Thymus (tissue), 11 donors: ENCODE measurements around the gene RAD52. TPM values are rescaled to one million over a fixed set of nuclear protein-coding genes. Genes with fewer than 3 reads are reported as not detected.

Source experiments
- DNase-seq, 9 donors: peaks; one replicate each; pipeline ENCODE4 v3.0.0-alpha.2; 2013; ENCODE audit warnings: low spot score in 9 of 9, low read depth in 6 of 9, missing footprints in 1 of 9
- H3K27ac ChIP-seq, 2 donors: one replicate each; pipeline ENCODE4 v1.5.1; 2013; ENCODE audit warnings: control low read depth in 1 of 2, low read depth in 1 of 2, low read length in 1 of 2, mild to moderate bottlenecking in 1 of 2, moderate library complexity in 1 of 2
- H3K27me3 ChIP-seq, 2 donors: one replicate each; pipeline ENCODE4 v1.5.1; 2013; ENCODE audit warnings: low read length in 1 of 2; ENCODE audit not compliant: control insufficient read depth in 2 of 2, insufficient read depth in 1 of 2
- H3K36me3 ChIP-seq, 2 donors: one replicate each; pipeline ENCODE4 v1.5.1; 2013; ENCODE audit warnings: low read length in 1 of 2, mild to moderate bottlenecking in 1 of 2, moderate library complexity in 1 of 2; ENCODE audit not compliant: control insufficient read depth in 2 of 2, insufficient read depth in 2 of 2
- H3K4me1 ChIP-seq, 2 donors: one replicate each; pipeline ENCODE4 v1.5.1; 2013; ENCODE audit warnings: low read length in 2 of 2; ENCODE audit not compliant: control insufficient read depth in 2 of 2, insufficient read depth in 2 of 2
- H3K4me3 ChIP-seq, 2 donors: one replicate each; pipeline ENCODE4 v1.5.1; 2013; ENCODE audit warnings: low read length in 2 of 2, control low read depth in 1 of 2, mild to moderate bottlenecking in 1 of 2
- H3K9me3 ChIP-seq, 2 donors: one replicate each; pipeline ENCODE4 v1.5.1; 2013; ENCODE audit warnings: low read length in 1 of 2, mild to moderate bottlenecking in 1 of 2; ENCODE audit not compliant: control insufficient read depth in 2 of 2, insufficient read depth in 1 of 2
- WGBS: extraction: QIAGEN DNeasy Blood & Tissue Kit; methylation state at CpG from one replicate; pipeline ENCODE4 v1.1.7; 2013; 5-methylcytosine and 5-hydroxymethylcytosine counted together
- polyA plus RNA-seq: library from polyadenylated mRNA; stranded (reverse); fragments of 200-250 nt; gene quantifications from one replicate; pipeline ENCODE4 v1.2.3, GENCODE V29; 2013
- total RNA-seq: library from RNA; stranded (reverse); fragments of 120-200 nt; gene quantifications from one replicate; pipeline ENCODE4 v1.2.4, GENCODE V29; 2013
- donor health status: healthy.

RAD52 gene
- total and polyA plus RNA-seq, 2 donors: 10.3 to 13.3 TPM

GRCh38 chr12:971991-972390 lies 22.5 kb upstream of the RAD52 start:
- Histone ChIP-seq H3K27ac (no peak overlapping the region), H3K27me3 (no peaks in the 10 kb centered on the region), H3K4me3 (no peak overlapping the region), H3K4me1 (no peaks in the 10 kb centered on the region), H3K36me3 (peaks cover 0 to 3% of the 10 kb centered on the region in 2 donors), H3K9me3 (no peaks in the 10 kb centered on the region)
- DNase-seq: no peak
- 96% methylated on average over 4 of the region's 4 CpGs for WGBS

GRCh38 chr12:969821-970220 lies 20.3 kb upstream of the RAD52 start:
- no peak for DNase-seq
- no peaks in the 10 kb centered on the region for H3K4me1 ChIP-seq
- H3K27me3 ChIP-seq: no peaks in the 10 kb centered on the region
- 98% methylated on average over 8 of the region's 8 CpGs for WGBS
- no peaks in the 10 kb centered on the region for H3K9me3 ChIP-seq
- no peak overlapping the region for H3K27ac ChIP-seq
- H3K36me3 ChIP-seq: no peaks in the 10 kb centered on the region
- H3K4me3 ChIP-seq: no peak overlapping the region

- Histone ChIP-seq H3K4me3 (no peak overlapping the region), H3K27me3 (no peaks in the 10 kb centered on the region), H3K4me1 (no peaks in the 10 kb centered on the region), H3K27ac (no peak overlapping the region), H3K9me3 (no peaks in the 10 kb centered on the region), H3K36me3 (no peaks in the 10 kb centered on the region)
- 96% methylated on average over 4 of the region's 4 CpGs for WGBS
- DNase-seq: no peak
These were observed 19.1 kb upstream of the RAD52 start for GRCh38 chr12:968545-968944.

- 86% methylated on average over 9 of the region's 9 CpGs for WGBS
- DNase-seq: no peak
- no peak overlapping the region for H3K4me3 ChIP-seq
These were observed 18.1 kb upstream of the RAD52 start for GRCh38 chr12:967641-968040.

GRCh38 chr12:966724-967123 lies 17.2 kb upstream of the RAD52 start:
- no peaks in the 10 kb centered on the region for H3K9me3 ChIP-seq
- 95% methylated on average over 6 of the region's 6 CpGs for WGBS
- no peaks in the 10 kb centered on the region for H3K4me1 ChIP-seq

More at GRCh38 chr12:967641-968040, 18.1 kb upstream of the RAD52 start:
- no peaks in the 10 kb centered on the region for H3K9me3 ChIP-seq
- no peak overlapping the region for H3K27ac ChIP-seq
- H3K36me3 ChIP-seq: no peaks in the 10 kb centered on the region
- no peaks in the 10 kb centered on the region for H3K27me3 ChIP-seq
- no peaks in the 10 kb centered on the region for H3K4me1 ChIP-seq

GRCh38 chr12:958588-959123 lies 9.2 kb upstream of the RAD52 start:
- no peaks in the 10 kb centered on the region for H3K9me3 ChIP-seq
- DNase-seq: no peak
- H3K4me1 ChIP-seq: no peaks in the 10 kb centered on the region
- H3K36me3 ChIP-seq: no peaks in the 10 kb centered on the region
- no peaks in the 10 kb centered on the region for H3K27me3 ChIP-seq
- no peak overlapping the region for H3K4me3 ChIP-seq
- H3K27ac ChIP-seq: no peak overlapping the region
- WGBS: 82% methylated on average over 8 of the region's 8 CpGs

More at GRCh38 chr12:966724-967123, 17.2 kb upstream of the RAD52 start:
- Histone ChIP-seq H3K27ac (no peak overlapping the region), H3K4me3 (no peak overlapping the region), H3K27me3 (no peaks in the 10 kb centered on the region), H3K36me3 (no peaks in the 10 kb centered on the region)
- no peak for DNase-seq

GRCh38 chr12:955939-956338 lies 6.4 kb upstream of the RAD52 start:
- DNase-seq: no peak
- no peaks in the 10 kb centered on the region for H3K4me1 ChIP-seq
- 98% methylated on average over 6 of the region's 6 CpGs for WGBS
- H3K36me3 ChIP-seq: no peaks in the 10 kb centered on the region
- no peaks in the 10 kb centered on the region for H3K9me3 ChIP-seq
- no peak overlapping the region for H3K27ac ChIP-seq
- H3K4me3 ChIP-seq: no peak overlapping the region
- no peaks in the 10 kb centered on the region for H3K27me3 ChIP-seq

- no peak for DNase-seq
- no peaks in the 10 kb centered on the region for H3K4me1 ChIP-seq
These were observed 5.2 kb upstream of the RAD52 start for GRCh38 chr12:954741-955140.

GRCh38 chr12:953776-954175 lies 4.3 kb upstream of the RAD52 start:
- DNase-seq: no peak
- Histone ChIP-seq H3K4me1 (peaks cover under 1% of the 10 kb centered on the region in 2 donors), H3K4me3 (no peak overlapping the region), H3K27ac (no peak overlapping the region), H3K36me3 (no peaks in the 10 kb centered on the region), H3K27me3 (no peaks in the 10 kb centered on the region), H3K9me3 (no peaks in the 10 kb centered on the region)
- WGBS: 94% methylated on average over 7 of the region's 7 CpGs

More at GRCh38 chr12:954741-955140, 5.2 kb upstream of the RAD52 start:
- Histone ChIP-seq H3K27me3 (no peaks in the 10 kb centered on the region), H3K9me3 (no peaks in the 10 kb centered on the region), H3K36me3 (no peaks in the 10 kb centered on the region), H3K4me3 (no peak overlapping the region), H3K27ac (no peak overlapping the region)

GRCh38 chr12:951176-951575 lies 1.7 kb upstream of the RAD52 start:
- H3K27me3 ChIP-seq: no peaks in the 10 kb centered on the region
- DNase-seq: no peak
- H3K27ac ChIP-seq: no peak overlapping the region
- H3K4me1 ChIP-seq: peaks cover 5 to 6% of the 10 kb centered on the region in 2 donors
- no peaks in the 10 kb centered on the region for H3K36me3 ChIP-seq
- 93% methylated on average over 1 of the region's 1 CpG for WGBS
- no peak overlapping the region for H3K4me3 ChIP-seq
- H3K9me3 ChIP-seq: no peaks in the 10 kb centered on the region
